Measurements from ENCODE around the gene MTURN. TPM values are rescaled to one million over a fixed set of nuclear protein-coding genes. Genes with fewer than 3 reads are reported as not detected.

The MTURN gene
- total and polyA plus RNA-seq, 9 of the 15 experiments (the other 6 are each of a cell fraction or from before 2014, with no cell fraction given) = 0.94 to 14.8 (median 6.4) TPM

DNA sequence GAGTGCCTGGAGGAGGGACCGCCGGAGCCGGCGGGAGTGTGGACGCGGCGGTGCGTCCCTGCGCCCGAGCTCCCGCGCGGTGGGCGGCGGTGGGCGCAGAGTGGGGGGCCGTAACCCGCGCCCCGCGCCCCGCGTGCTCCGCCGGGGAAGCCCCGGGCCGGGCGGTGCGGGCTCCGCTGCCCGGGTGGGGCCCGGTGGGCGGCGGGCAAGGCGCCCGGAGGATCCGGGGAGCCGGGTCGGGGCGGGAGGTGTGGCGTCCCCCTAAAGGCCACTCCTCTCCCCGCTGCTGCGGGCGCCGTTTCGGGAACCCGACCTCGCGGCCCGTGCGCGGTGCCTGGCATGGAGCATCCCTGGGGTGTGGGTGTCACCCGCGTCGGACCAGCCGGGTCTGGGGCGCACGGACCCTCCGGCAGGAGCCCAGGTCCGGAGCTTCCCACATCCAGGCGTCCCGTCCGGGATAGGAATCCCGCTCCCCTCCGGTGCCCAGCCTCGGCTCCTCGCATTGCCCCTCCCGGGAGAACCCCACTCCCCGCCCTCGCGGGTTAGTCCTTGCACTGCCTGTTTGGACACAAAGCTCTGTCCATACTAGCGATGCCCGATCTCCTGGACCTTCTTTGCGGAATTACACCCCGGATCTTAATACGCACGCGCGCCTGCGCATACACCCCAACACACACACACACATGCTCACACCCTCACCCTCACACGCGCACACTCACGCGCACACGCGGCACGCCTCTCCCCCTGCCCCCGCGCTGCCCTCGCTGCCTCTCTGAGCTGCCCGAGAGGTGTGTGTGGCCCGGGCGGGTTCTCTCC, 723 bp downstream of the MTURN start:
- ATAC-seq (peak; percentile 41), DNase-seq (ENCODE audit: extremely low read depth in 1 of 4, low spot score in 3 of 4) (peak in 3 of 4 experiments; percentile 59 to 68 (median 64)), FAIRE-seq (no peak)
- no TSS peak for BruUV-seq (replicated peaks)
- intact Hi-C loops (cut with micrococcal nuclease) (loop anchor here (5.0 kb wide), 1 partner anchor 108 kb away; the partner anchor contains the start of genes FKBP14 and PLEKHA8), in situ Hi-C loops (cut with MboI) (no loop called here)
- no peaks in the 10 kb centered on the region for H3K36me3 ChIP-seq (ENCODE audit: control insufficient read depth, insufficient read depth, low read length)
- H3K4me1 ChIP-seq (replicated peaks in 1 of 2; ENCODE audit: control insufficient read depth in 2 of 2, insufficient read depth in 2 of 2, low read length in 2 of 2) = peaks cover 5 to 16% of the 10 kb centered on the region in 2 experiments; a peak in 4 of 5 replicates
- no peaks in the 10 kb centered on the region for H3K9me3 ChIP-seq (replicated peaks; ENCODE audit: control insufficient read depth, insufficient read depth, low read depth, low read length)
- CTCF ChIA-PET (ENCODE audit: low intra/inter-chr PET ratio) = no interaction called here
- H3K27ac ChIP-seq (ENCODE audit: extremely low read depth, low read depth, low read length) = peak overlapping the region; percentile 68; the same call in 2 of the 3 replicates
- peak overlapping the region; percentile 88 for H2AFZ ChIP-seq (ENCODE audit: low read depth, low read length)
- WGBS (ENCODE audit: insufficient coverage, low coverage, missing lambda C conversion rate) = 13% methylated on average over 46 of the region's 93 CpGs
- POLR2A ChIA-PET = interaction anchor here (0.6 to 2.4 kb wide), 4 partner anchors 11 to 947 kb away, joined by 3 to 13 read pairs (median 7); no protein-coding TSS in a partner anchor
- no peaks in the 10 kb centered on the region for H3K27me3 ChIP-seq (ENCODE audit: control insufficient read depth in 2 of 2, insufficient read depth in 2 of 2, low read length in 2 of 2)
- peaks cover 7% of the 10 kb centered on the region; the same call in 2 of the 3 replicates for H3K79me2 ChIP-seq (ENCODE audit: control insufficient read depth, insufficient read depth, low read length)
- no peaks in the 10 kb centered on the region for H4K20me1 ChIP-seq (replicated peaks; ENCODE audit: control insufficient read depth, insufficient read depth, low read length)
- peak overlapping the region; percentile 76 for H3K4me3 ChIP-seq
- no peaks in the 10 kb centered on the region for H3K9me1 ChIP-seq (ENCODE audit: control insufficient read depth, insufficient read depth, low read length)
- peak overlapping the region; percentile 80 for H3K4me2 ChIP-seq (ENCODE audit: insufficient read depth, low read length)
- H3K9ac ChIP-seq (ENCODE audit: insufficient read depth in 1 of 2, low read depth in 2 of 2, low read length in 2 of 2) = peak overlapping the region; percentile 72 to 95
- TF ChIP-seq, protein P1, sequence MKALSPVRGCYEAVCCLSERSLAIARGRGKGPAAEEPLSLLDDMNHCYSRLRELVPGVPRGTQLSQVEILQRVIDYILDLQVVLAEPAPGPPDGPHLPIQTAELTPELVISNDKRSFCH (CRISPR knock-in tag; IDR thresholded peaks at IDR 0.05) = no peak
- TF ChIP-seq, protein P1 (tag; IDR thresholded peaks at IDR 0.05) = 0 out of 2 replicates have a peak, but pooled peaks have one; percentile 29
- TF ChIP-seq, protein P2, sequence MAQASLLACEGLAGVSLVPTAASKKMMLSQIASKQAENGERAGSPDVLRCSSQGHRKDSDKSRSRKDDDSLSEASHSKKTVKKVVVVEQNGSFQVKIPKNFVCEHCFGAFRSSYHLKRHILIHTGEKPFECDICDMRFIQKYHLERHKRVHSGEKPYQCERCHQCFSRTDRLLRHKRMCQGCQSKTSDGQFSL (CRISPR knock-in tag; IDR thresholded peaks at IDR 0.05) = no peak
- TF ChIP-seq, protein P2 (tag; IDR thresholded peaks at IDR 0.05) = no peak
- TF ChIP-seq, protein P3, sequence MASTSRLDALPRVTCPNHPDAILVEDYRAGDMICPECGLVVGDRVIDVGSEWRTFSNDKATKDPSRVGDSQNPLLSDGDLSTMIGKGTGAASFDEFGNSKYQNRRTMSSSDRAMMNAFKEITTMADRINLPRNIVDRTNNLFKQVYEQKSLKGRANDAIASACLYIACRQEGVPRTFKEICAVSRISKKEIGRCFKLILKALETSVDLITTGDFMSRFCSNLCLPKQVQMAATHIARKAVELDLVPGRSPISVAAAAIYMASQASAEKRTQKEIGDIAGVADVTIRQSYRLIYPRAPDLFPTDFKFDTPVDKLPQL (IDR thresholded peaks at IDR 0.05; ENCODE audit: extremely low read depth, insufficient read length) = no peak
- TF ChIP-seq GABPA (tag; conservative IDR thresholded peaks at IDR 0.05; ENCODE audit: low read depth) (no peak), HNRNPL (IDR thresholded peaks at IDR 0.05; ENCODE audit: low read depth, low read length) (no peak), ZNF274 (IDR thresholded peaks at IDR 0.05; ENCODE audit: borderline replicate concordance, low read depth, low read length) (no peak)
- TF ChIP-seq, protein P4, sequence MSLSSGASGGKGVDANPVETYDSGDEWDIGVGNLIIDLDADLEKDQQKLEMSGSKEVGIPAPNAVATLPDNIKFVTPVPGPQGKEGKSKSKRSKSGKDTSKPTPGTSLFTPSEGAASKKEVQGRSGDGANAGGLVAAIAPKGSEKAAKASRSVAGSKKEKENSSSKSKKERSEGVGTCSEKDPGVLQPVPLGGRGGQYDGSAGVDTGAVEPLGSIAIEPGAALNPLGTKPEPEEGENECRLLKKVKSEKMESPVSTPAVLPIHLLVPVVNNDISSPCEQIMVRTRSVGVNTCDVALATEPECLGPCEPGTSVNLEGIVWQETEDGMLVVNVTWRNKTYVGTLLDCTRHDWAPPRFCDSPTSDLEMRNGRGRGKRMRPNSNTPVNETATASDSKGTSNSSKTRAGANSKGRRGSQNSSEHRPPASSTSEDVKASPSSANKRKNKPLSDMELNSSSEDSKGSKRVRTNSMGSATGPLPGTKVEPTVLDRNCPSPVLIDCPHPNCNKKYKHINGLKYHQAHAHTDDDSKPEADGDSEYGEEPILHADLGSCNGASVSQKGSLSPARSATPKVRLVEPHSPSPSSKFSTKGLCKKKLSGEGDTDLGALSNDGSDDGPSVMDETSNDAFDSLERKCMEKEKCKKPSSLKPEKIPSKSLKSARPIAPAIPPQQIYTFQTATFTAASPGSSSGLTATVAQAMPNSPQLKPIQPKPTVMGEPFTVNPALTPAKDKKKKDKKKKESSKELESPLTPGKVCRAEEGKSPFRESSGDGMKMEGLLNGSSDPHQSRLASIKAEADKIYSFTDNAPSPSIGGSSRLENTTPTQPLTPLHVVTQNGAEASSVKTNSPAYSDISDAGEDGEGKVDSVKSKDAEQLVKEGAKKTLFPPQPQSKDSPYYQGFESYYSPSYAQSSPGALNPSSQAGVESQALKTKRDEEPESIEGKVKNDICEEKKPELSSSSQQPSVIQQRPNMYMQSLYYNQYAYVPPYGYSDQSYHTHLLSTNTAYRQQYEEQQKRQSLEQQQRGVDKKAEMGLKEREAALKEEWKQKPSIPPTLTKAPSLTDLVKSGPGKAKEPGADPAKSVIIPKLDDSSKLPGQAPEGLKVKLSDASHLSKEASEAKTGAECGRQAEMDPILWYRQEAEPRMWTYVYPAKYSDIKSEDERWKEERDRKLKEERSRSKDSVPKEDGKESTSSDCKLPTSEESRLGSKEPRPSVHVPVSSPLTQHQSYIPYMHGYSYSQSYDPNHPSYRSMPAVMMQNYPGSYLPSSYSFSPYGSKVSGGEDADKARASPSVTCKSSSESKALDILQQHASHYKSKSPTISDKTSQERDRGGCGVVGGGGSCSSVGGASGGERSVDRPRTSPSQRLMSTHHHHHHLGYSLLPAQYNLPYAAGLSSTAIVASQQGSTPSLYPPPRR (CRISPR knock-in tag; IDR thresholded peaks at IDR 0.05; ENCODE audit: borderline replicate concordance) = no peak
- TF ChIP-seq, protein P5, sequence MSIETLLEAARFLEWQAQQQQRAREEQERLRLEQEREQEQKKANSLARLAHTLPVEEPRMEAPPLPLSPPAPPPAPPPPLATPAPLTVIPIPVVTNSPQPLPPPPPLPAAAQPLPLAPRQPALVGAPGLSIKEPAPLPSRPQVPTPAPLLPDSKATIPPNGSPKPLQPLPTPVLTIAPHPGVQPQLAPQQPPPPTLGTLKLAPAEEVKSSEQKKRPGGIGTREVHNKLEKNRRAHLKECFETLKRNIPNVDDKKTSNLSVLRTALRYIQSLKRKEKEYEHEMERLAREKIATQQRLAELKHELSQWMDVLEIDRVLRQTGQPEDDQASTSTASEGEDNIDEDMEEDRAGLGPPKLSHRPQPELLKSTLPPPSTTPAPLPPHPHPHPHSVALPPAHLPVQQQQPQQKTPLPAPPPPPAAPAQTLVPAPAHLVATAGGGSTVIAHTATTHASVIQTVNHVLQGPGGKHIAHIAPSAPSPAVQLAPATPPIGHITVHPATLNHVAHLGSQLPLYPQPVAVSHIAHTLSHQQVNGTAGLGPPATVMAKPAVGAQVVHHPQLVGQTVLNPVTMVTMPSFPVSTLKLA (conservative IDR thresholded peaks at IDR 0.05) = peak in 1 of 2 experiments; percentile 27; a peak in 1 of 4 replicates
